HepG2 (cell line): ENCODE data around the gene APOA1. TPM values are rescaled to one million over a fixed set of nuclear protein-coding genes. Genes with fewer than 3 reads are reported as not detected.
A peak's percentile ranks its signal among the peaks of the same experiment; 100 is the strongest.

Source experiments
- EED ChIP-seq: sonication (generic); formaldehyde crosslinking; IDR thresholded peaks from 2 replicates; pipeline ENCODE4 v1.5.0; 2020; ENCODE audit warnings: mild to moderate bottlenecking, missing genetic modification reagents
- GATAD2A ChIP-seq: IDR thresholded peaks from 2 replicates; pipeline ENCODE4 v1.6.1; 2016
- HDAC2 ChIP-seq: sonication (generic); formaldehyde crosslinking; IDR thresholded peaks from 2 replicates; pipeline ENCODE4 v1.4.0; 2020; ENCODE audit warnings: missing genetic modification reagents
- HHEX ChIP-seq: IDR thresholded peaks from 2 replicates; pipeline ENCODE4 v1.6.1; 2016; ENCODE audit warnings: control low read depth
- MBD4 ChIP-seq: IDR thresholded peaks from 2 replicates; pipeline ENCODE4 v1.6.1; 2012; ENCODE audit warnings: low read length, inconsistent platforms, borderline replicate concordance
- MIXL1 ChIP-seq: IDR thresholded peaks from 2 replicates; pipeline ENCODE4 v1.6.1; 2016
- SNAPC5 ChIP-seq: sonication (generic); formaldehyde crosslinking; IDR thresholded peaks from 2 replicates; pipeline ENCODE4 v1.8.1; 2023; ENCODE audit warnings: mild to moderate bottlenecking, missing genetic modification reagents, borderline replicate concordance
- SRSF1 ChIP-seq: fragments of 200-400 bp; formaldehyde crosslinking; optimal IDR thresholded peaks from 2 replicates; pipeline ENCODE3; 2017; ENCODE audit warnings: mild to moderate bottlenecking, low read depth, low read length, moderate library complexity
- STAT5B ChIP-seq: sonication (generic); formaldehyde crosslinking; IDR thresholded peaks from 2 replicates; pipeline ENCODE4 v1.4.0; 2020; ENCODE audit warnings: missing genetic modification reagents
- ZBTB20 ChIP-seq: sonication (generic); formaldehyde crosslinking; IDR thresholded peaks from 2 replicates; pipeline ENCODE4 v1.8.1; 2023; ENCODE audit warnings: missing genetic modification reagents, low read depth, mild to moderate bottlenecking, borderline replicate concordance
- ZBTB37 ChIP-seq: sonication (generic); formaldehyde crosslinking; IDR thresholded peaks from 2 replicates; pipeline ENCODE4 v1.4.0; 2020; ENCODE audit warnings: mild to moderate bottlenecking, missing genetic modification reagents
- ZMAT5 ChIP-seq: sonication (generic); formaldehyde crosslinking; IDR thresholded peaks from 2 replicates; pipeline ENCODE4 v1.5.0; 2020; ENCODE audit warnings: mild to moderate bottlenecking, low read depth, missing genetic modification reagents, borderline replicate concordance
- ZMYM4 ChIP-seq: sonication (generic); formaldehyde crosslinking; IDR thresholded peaks from 2 replicates; pipeline ENCODE4 v1.8.1; 2023; ENCODE audit warnings: mild to moderate bottlenecking, missing genetic modification reagents
- ZNF382 ChIP-seq: sonication (generic); formaldehyde crosslinking; IDR thresholded peaks from 2 replicates; pipeline ENCODE4 v1.5.0; 2020; ENCODE audit warnings: missing genetic modification reagents, mild to moderate bottlenecking, borderline replicate concordance
- ZNF530 ChIP-seq: sonication (generic); formaldehyde crosslinking; IDR thresholded peaks from 2 replicates; pipeline ENCODE4 v1.5.0; 2020; ENCODE audit warnings: low read depth, mild to moderate bottlenecking, missing genetic modification reagents
- ZNF570 ChIP-seq: sonication (generic); formaldehyde crosslinking; IDR thresholded peaks from 2 replicates; pipeline ENCODE4 v1.4.0; 2020; ENCODE audit warnings: mild to moderate bottlenecking, missing genetic modification reagents, borderline replicate concordance
- ZNF616 ChIP-seq: sonication (generic); formaldehyde crosslinking; IDR thresholded peaks from 2 replicates; pipeline ENCODE4 v1.5.0; 2020; ENCODE audit warnings: low read depth, mild to moderate bottlenecking, missing genetic modification reagents
- ZNF652 ChIP-seq: IDR thresholded peaks from 2 replicates; pipeline ENCODE4 v1.6.1; 2016; ENCODE audit warnings: low read depth, borderline replicate concordance
- ZNF761 ChIP-seq: sonication (generic); formaldehyde crosslinking; conservative IDR thresholded peaks from 2 replicates; pipeline ENCODE4 v1.4.0; 2020; ENCODE audit warnings: mild to moderate bottlenecking, missing genetic modification reagents
- ZNF841 ChIP-seq: sonication (generic); formaldehyde crosslinking; IDR thresholded peaks from 2 replicates; pipeline ENCODE4 v1.8.1; 2023; ENCODE audit warnings: missing genetic modification reagents, borderline replicate concordance
- polyA plus RNA-seq, 8 experiments: library from polyadenylated mRNA; depleted of rRNA in 3 of 8; stranded (reverse) in 7 of 8; unstranded in 1 of 8; fragments of >200 nt; fragmentation: Illumina TruSeq in 4 of 8; extraction: Trizol in 4 of 8; gene quantifications; 2 replicates each; pipeline versions ENCODE4 v1.2.1 to v1.2.3, GENCODE V29; 2011 to 2016; ENCODE audit warnings: low read depth in 4 of 8, missing spikeins in 1 of 8, mixed read lengths in 1 of 8; ENCODE audit not compliant: insufficient read depth in 1 of 8
- total RNA-seq, 5 experiments: library from RNA; depleted of rRNA; stranded (reverse); fragments of >200 nt; fragmentation: Illumina TruSeq; extraction: Trizol; gene quantifications; 2 replicates each; pipeline ENCODE4 v1.2.3, GENCODE V29; 2016; ENCODE audit warnings: low read depth in 1 of 5
- TF ChIP-seq, protein P1 (sequence below): conservative IDR thresholded peaks from 2 replicates; pipeline ENCODE4 v1.6.1; 2018; ENCODE audit warnings: missing genetic modification reagents
- TF ChIP-seq, protein P2 (sequence below): sonication (generic); formaldehyde crosslinking; IDR thresholded peaks from 2 replicates; pipeline ENCODE4 v1.4.0; 2020; ENCODE audit warnings: mild to moderate bottlenecking, missing genetic modification reagents
- TF ChIP-seq, protein P3 (sequence below): sonication (generic); formaldehyde crosslinking; IDR thresholded peaks from 2 replicates; pipeline ENCODE4 v1.5.0; 2020; ENCODE audit warnings: missing genetic modification reagents
- TF ChIP-seq, protein P4 (sequence below): sonication (generic); formaldehyde crosslinking; IDR thresholded peaks from 2 replicates; pipeline ENCODE4 v1.5.1; 2020; ENCODE audit warnings: mild to moderate bottlenecking, missing genetic modification reagents, borderline replicate concordance
- TF ChIP-seq, protein P5 (sequence below): IDR thresholded peaks from 2 replicates; pipeline ENCODE4 v1.6.1; 2018; ENCODE audit warnings: missing genetic modification reagents

The APOA1 gene
- total and polyA plus RNA-seq, 2 of the 13 experiments (the other 11 are each of a cell fraction or from before 2014, with no cell fraction given) = 1,973 to 5,485 TPM

DNA sequence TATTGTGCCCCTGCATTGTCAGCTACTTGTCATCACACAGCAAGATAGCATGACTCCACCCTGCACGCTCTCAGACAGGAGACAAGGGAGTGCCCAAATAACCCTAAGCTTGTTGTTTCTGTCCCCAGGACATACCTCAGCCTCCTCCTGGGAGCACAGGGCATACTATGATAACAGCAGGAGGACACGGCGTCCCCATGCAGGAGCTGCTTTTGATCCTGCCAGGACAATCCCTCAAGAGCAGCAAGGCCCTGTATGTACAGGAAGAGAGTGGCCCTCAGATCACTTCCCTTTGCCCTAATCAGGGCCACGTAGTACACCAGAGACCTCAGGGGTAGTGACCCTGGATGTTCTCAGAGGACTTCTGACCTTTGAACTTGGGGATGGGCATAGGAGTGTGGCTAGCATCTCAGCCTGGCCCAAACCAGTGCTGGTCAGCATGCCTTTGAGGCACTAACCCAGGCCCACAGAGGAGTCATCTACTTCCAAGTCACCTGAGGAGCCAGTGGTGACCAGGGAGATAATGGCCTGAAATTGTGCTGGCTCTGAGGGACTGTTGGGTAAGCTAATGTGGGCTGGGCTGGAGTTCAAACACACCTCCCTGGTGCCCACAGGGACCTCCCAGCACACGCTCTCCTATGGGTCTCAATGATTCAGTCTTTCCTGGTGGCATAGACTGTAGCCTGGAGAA is 23.5 kb downstream of the APOA1 start (continued):
- TF ChIP-seq, protein P1, sequence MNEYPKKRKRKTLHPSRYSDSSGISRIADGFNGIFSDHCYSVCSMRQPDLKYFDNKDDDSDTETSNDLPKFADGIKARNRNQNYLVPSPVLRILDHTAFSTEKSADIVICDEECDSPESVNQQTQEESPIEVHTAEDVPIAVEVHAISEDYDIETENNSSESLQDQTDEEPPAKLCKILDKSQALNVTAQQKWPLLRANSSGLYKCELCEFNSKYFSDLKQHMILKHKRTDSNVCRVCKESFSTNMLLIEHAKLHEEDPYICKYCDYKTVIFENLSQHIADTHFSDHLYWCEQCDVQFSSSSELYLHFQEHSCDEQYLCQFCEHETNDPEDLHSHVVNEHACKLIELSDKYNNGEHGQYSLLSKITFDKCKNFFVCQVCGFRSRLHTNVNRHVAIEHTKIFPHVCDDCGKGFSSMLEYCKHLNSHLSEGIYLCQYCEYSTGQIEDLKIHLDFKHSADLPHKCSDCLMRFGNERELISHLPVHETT = no peak
- TF ChIP-seq, protein P2, sequence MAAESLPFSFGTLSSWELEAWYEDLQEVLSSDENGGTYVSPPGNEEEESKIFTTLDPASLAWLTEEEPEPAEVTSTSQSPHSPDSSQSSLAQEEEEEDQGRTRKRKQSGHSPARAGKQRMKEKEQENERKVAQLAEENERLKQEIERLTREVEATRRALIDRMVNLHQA (CRISPR knock-in tag) = no peak
- TF ChIP-seq STAT5B (CRISPR knock-in tag) (no peak), SRSF1 (no peak), MBD4 (no peak), ZNF530 (CRISPR knock-in tag) (no peak), SNAPC5 (CRISPR knock-in tag) (no peak), HDAC2 (CRISPR knock-in tag) (0 out of 2 replicates have a peak, but pooled peaks have one; percentile 19), ZBTB37 (CRISPR knock-in tag) (no peak), ZNF382 (CRISPR knock-in tag) (no peak), ZBTB20 (CRISPR knock-in tag) (peak; percentile 61; the same call in 1 of the 2 replicates), HHEX (no peak), ZNF570 (no peak), ZNF761 (CRISPR knock-in tag) (no peak), ZMAT5 (CRISPR knock-in tag) (no peak), MIXL1 (CRISPR knock-in tag) (no peak), ZNF652 (CRISPR knock-in tag) (no peak), GATAD2A (CRISPR knock-in tag) (peak; percentile 69), EED (no peak), ZMYM4 (no peak), ZNF616 (CRISPR knock-in tag) (no peak), ZNF841 (CRISPR knock-in tag) (no peak)
- TF ChIP-seq, protein P3, sequence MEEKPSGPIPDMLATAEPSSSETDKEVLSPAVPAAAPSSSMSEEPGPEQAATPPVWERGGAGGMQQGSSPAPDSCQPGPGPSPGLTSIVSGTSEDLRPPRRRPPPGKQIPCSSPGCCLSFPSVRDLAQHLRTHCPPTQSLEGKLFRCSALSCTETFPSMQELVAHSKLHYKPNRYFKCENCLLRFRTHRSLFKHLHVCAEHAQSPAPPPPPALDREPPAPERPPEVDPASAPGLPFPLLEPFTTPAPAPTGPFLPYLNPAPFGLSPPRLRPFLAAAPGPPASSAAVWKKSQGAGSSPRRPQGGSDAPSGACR = no peak
- TF ChIP-seq, protein P4, sequence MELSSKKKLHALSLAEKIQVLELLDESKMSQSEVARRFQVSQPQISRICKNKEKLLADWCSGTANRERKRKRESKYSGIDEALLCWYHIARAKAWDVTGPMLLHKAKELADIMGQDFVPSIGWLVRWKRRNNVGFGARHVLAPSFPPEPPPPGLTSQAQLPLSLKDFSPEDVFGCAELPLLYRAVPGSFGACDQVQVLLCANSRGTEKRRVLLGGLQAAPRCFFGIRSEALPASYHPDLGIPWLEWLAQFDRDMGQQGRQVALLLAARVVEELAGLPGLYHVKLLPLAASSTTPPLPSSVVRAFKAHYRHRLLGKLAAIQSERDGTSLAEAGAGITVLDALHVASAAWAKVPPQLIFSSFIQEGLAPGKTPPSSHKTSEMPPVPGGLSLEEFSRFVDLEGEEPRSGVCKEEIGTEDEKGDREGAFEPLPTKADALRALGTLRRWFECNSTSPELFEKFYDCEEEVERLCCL (CRISPR knock-in tag) = no peak
- TF ChIP-seq, protein P5, sequence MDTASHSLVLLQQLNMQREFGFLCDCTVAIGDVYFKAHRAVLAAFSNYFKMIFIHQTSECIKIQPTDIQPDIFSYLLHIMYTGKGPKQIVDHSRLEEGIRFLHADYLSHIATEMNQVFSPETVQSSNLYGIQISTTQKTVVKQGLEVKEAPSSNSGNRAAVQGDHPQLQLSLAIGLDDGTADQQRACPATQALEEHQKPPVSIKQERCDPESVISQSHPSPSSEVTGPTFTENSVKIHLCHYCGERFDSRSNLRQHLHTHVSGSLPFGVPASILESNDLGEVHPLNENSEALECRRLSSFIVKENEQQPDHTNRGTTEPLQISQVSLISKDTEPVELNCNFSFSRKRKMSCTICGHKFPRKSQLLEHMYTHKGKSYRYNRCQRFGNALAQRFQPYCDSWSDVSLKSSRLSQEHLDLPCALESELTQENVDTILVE (CRISPR knock-in tag) = no peak
